ENCODE data around the gene AURKB. TPM values are rescaled to one million over a fixed set of nuclear protein-coding genes. Genes with fewer than 3 reads are reported as not detected.

Gene AURKB
- total and polyA plus RNA-seq, 2 of the 13 experiments (the other 11 are each of a cell fraction or from before 2014, with no cell fraction given), result 29.5 to 75.3 TPM

DNA sequence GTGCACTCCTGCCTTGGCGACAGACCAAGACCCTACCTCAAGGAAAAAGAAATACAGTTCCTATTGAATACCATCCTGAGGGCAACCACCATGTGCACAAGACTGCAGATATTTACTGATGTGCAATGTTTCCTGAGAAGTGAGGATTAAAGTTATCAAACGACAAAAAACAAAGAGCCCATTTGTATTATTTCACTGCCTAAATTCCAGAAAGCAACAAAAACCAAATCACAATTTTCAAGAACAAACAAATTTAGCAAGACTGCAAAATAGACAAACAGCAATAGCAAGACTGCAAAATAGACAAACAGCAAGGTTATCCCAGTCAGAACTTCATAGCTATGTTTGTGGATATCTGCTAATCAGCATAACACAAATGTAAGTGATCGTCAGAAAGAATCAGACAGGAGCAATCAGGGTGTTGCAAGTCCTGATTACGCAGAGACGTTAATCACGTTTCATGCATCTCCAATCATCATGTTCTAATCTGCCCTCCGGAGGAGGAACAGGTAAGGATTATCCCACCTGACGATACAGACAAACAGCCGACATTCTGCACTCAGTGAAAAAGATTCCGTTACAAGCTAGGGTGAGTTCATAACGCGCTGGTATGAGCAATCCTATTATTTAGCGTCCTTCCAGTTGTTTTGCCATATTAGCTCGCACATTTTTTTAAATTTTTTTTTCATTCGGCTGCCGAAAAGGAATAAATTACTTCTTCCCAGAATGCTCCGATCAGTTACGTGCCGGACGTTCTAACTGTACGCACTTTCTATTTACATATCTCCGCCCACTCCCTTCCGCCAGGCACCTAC, 37.1 kb downstream of the AURKB start (continued):
- peak; percentile 85; the same call in 1 of the 2 replicates for TF ChIP-seq CHCHD3 (CRISPR knock-in tag; IDR thresholded peaks at IDR 0.05)
- TF ChIP-seq REXO4 (CRISPR knock-in tag; IDR thresholded peaks at IDR 0.05; ENCODE audit: borderline replicate concordance), result peak; percentile 76; the same call in 1 of the 2 replicates
- TF ChIP-seq, protein P1, sequence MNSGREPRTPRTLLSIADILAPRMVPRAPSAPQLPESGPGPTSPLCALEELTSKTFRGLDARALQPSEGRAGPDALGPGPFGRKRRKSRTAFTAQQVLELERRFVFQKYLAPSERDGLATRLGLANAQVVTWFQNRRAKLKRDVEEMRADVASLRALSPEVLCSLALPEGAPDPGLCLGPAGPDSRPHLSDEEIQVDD (CRISPR knock-in tag; IDR thresholded peaks at IDR 0.05; ENCODE audit: borderline replicate concordance), result no peak
- TF ChIP-seq KLF11 (CRISPR knock-in tag; IDR thresholded peaks at IDR 0.05), result peak; percentile 99
- TF ChIP-seq ZSCAN20 (CRISPR knock-in tag; IDR thresholded peaks at IDR 0.05; ENCODE audit: borderline replicate concordance), result peak; percentile 85; the same call in 1 of the 2 replicates
- peak; percentile 94; the same call in 1 of the 2 replicates for TF ChIP-seq ZNF430 (CRISPR knock-in tag; IDR thresholded peaks at IDR 0.05)
- TF ChIP-seq ZNF468 (CRISPR knock-in tag; IDR thresholded peaks at IDR 0.05), result peak; percentile 96
- TF ChIP-seq ZNF792 (CRISPR knock-in tag; IDR thresholded peaks at IDR 0.05), result peak; percentile 99
- peak; percentile 98 for TF ChIP-seq MIER3 (CRISPR knock-in tag; IDR thresholded peaks at IDR 0.05; ENCODE audit: borderline replicate concordance)
- TF ChIP-seq KMT2A (CRISPR knock-in tag; IDR thresholded peaks at IDR 0.05), result peak; percentile 83
- peak; percentile 75; the same call in 1 of the 2 replicates for TF ChIP-seq ZNF570 (CRISPR knock-in tag; IDR thresholded peaks at IDR 0.05; ENCODE audit: borderline replicate concordance)
- TF ChIP-seq ZNF367 (CRISPR knock-in tag; IDR thresholded peaks at IDR 0.05; ENCODE audit: borderline replicate concordance), result peak; percentile 96
- peak; percentile 96 for TF ChIP-seq ZFP36L1 (CRISPR knock-in tag; IDR thresholded peaks at IDR 0.05)
- no peak; the same call in 1 of the 2 replicates for TF ChIP-seq ZNF616 (CRISPR knock-in tag; IDR thresholded peaks at IDR 0.05; ENCODE audit: low read depth)
- peak; percentile 93 for TF ChIP-seq ELF3 (CRISPR knock-in tag; IDR thresholded peaks at IDR 0.05)
- TF ChIP-seq, protein P2, sequence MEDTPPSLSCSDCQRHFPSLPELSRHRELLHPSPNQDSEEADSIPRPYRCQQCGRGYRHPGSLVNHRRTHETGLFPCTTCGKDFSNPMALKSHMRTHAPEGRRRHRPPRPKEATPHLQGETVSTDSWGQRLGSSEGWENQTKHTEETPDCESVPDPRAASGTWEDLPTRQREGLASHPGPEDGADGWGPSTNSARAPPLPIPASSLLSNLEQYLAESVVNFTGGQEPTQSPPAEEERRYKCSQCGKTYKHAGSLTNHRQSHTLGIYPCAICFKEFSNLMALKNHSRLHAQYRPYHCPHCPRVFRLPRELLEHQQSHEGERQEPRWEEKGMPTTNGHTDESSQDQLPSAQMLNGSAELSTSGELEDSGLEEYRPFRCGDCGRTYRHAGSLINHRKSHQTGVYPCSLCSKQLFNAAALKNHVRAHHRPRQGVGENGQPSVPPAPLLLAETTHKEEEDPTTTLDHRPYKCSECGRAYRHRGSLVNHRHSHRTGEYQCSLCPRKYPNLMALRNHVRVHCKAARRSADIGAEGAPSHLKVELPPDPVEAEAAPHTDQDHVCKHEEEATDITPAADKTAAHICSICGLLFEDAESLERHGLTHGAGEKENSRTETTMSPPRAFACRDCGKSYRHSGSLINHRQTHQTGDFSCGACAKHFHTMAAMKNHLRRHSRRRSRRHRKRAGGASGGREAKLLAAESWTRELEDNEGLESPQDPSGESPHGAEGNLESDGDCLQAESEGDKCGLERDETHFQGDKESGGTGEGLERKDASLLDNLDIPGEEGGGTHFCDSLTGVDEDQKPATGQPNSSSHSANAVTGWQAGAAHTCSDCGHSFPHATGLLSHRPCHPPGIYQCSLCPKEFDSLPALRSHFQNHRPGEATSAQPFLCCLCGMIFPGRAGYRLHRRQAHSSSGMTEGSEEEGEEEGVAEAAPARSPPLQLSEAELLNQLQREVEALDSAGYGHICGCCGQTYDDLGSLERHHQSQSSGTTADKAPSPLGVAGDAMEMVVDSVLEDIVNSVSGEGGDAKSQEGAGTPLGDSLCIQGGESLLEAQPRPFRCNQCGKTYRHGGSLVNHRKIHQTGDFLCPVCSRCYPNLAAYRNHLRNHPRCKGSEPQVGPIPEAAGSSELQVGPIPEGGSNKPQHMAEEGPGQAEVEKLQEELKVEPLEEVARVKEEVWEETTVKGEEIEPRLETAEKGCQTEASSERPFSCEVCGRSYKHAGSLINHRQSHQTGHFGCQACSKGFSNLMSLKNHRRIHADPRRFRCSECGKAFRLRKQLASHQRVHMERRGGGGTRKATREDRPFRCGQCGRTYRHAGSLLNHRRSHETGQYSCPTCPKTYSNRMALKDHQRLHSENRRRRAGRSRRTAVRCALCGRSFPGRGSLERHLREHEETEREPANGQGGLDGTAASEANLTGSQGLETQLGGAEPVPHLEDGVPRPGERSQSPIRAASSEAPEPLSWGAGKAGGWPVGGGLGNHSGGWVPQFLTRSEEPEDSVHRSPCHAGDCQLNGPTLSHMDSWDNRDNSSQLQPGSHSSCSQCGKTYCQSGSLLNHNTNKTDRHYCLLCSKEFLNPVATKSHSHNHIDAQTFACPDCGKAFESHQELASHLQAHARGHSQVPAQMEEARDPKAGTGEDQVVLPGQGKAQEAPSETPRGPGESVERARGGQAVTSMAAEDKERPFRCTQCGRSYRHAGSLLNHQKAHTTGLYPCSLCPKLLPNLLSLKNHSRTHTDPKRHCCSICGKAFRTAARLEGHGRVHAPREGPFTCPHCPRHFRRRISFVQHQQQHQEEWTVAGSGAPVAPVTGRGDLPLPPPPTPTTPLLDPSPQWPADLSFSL (CRISPR knock-in tag; IDR thresholded peaks at IDR 0.05), result no peak
- TF ChIP-seq JARID2 (CRISPR knock-in tag; IDR thresholded peaks at IDR 0.05; ENCODE audit: insufficient replicate concordance), result peak; percentile 95
- TF ChIP-seq ARNTL (CRISPR knock-in tag; IDR thresholded peaks at IDR 0.05), result peak; percentile 55; the same call in 1 of the 2 replicates
- TF ChIP-seq ZNF879 (CRISPR knock-in tag; IDR thresholded peaks at IDR 0.05), result no peak
- no peak for TF ChIP-seq CCAR2 (optimal IDR thresholded peaks at IDR 0.05; ENCODE audit: low read depth, low read length)
- 0 out of 2 replicates have a peak, but pooled peaks have one; percentile 21 for TF ChIP-seq HNRNPL (IDR thresholded peaks at IDR 0.05; ENCODE audit: low read depth, low read length)
- no peak for TF ChIP-seq NFRKB (IDR thresholded peaks at IDR 0.05)

Measured in HepG2 (cell line).